ENCODE data around the gene TTYH1.

The TTYH1 gene

DNA sequence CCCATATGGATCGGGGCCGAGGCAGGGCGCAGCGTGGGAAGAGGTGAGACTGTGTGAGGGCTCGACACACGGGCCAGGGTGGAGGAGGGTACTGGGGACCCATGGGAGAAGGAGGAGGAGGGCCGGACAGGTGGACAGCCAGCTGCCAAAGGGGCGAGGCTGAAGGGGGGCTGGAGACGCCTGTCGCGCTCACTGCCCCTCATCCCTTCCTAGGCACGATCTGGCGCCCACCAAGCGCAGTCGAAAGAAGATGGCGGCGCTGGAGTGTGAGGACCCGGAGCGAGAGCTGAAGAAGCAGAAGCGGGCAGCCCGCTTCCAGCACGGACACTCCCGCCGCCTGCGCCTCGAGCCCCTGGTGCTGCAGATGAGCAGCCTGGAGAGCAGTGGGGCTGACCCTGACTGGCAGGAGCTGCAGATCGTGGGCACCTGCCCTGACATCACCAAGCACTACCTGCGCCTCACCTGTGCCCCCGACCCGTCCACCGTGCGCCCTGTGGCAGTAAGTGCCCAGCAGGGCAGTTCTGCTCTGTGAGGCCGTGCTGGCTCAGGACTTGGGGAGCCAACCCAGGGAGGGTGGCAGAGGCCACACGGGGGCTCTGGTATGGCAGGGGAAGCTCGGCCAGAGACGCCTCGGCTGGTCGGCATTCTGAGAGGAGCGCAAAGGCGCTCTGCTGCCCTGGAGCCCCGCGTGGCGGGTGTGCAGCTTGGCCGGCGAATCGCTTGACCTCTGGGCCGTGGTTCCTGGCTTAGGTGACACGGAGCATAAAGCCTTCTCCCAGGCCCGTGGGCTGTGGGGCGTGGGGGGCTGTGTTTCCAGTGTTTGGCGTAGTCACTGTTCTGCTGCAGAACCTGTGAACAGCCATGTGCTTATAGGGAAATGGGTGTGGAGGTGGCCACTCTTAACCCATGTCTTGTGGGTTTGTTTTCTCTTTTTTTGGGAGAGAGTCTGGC is 41.4 kb downstream of the TTYH1 start:
- TF ChIP-seq, protein P1, sequence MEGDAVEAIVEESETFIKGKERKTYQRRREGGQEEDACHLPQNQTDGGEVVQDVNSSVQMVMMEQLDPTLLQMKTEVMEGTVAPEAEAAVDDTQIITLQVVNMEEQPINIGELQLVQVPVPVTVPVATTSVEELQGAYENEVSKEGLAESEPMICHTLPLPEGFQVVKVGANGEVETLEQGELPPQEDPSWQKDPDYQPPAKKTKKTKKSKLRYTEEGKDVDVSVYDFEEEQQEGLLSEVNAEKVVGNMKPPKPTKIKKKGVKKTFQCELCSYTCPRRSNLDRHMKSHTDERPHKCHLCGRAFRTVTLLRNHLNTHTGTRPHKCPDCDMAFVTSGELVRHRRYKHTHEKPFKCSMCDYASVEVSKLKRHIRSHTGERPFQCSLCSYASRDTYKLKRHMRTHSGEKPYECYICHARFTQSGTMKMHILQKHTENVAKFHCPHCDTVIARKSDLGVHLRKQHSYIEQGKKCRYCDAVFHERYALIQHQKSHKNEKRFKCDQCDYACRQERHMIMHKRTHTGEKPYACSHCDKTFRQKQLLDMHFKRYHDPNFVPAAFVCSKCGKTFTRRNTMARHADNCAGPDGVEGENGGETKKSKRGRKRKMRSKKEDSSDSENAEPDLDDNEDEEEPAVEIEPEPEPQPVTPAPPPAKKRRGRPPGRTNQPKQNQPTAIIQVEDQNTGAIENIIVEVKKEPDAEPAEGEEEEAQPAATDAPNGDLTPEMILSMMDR (IDR thresholded peaks at IDR 0.05) = no peak

DNA sequence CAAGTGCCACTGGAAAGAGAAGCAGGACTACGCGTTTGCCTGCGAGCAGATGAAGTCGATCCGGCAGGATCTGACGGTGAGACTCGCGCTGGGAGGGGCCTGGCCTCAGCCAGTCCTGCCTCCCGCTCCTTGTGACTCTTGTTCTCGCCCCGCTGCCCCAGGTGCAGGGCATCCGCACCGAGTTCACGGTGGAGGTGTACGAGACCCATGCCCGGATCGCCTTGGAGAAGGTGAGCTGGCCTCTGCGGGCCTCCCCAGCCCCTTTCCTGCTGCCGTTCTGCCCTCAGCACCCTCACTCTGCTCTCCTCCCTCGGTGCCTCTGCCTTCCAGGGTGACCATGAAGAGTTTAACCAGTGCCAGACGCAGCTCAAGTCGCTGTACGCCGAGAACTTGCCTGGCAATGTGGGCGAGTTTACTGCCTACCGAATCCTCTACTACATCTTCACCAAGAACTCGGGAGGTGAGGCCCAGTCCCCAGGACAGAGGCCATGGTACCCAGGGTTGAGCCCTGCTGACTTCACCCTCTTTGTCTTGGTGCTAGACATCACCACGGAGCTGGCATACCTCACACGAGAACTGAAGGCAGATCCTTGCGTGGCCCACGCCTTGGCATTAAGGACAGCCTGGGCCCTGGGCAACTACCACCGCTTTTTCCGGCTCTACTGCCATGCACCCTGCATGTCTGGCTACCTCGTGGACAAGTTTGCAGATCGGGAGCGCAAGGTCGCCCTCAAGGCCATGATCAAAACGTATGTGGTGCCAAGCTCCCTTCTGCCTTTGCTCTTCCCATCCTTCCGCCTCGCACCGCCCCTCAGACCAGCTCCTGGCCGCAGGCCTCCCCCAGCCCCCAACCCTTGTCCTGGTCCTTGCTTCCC is 42.7 kb downstream of the TTYH1 start:
- TF ChIP-seq, protein P1 (IDR thresholded peaks at IDR 0.05) = no peak

DNA sequence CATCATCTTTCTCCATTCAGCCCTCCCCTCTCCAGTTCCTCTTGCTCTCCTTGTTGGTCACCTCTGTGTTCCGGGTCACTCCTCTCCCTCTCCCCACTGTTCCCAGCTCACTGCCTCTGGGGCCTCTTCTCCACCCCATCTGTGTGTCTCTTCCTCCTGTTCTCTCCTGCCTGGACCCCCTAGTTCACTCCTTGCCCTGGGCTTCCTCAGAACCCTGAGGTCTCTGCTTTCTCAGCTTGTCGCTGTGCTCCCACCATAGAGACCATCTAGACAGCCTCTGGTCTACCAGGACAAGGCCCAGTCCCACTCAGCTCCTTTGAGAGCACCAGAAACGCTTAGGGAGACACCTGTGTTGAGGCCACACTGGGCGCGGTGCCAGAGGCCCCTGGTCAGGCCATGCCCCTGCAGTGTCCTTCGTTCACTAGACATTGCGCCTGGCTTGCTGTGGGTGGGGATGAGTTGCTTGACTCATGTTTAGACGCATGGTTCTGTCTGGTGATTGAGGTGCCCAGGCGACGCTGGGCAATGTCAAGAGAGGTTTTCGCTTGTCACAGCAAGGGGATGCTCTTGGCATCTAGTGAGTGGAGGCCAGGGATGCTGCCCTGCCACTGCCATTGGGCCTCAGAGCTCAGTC is 43.5 kb downstream of the TTYH1 start:
- TF ChIP-seq, protein P1 (IDR thresholded peaks at IDR 0.05) = no peak

DNA sequence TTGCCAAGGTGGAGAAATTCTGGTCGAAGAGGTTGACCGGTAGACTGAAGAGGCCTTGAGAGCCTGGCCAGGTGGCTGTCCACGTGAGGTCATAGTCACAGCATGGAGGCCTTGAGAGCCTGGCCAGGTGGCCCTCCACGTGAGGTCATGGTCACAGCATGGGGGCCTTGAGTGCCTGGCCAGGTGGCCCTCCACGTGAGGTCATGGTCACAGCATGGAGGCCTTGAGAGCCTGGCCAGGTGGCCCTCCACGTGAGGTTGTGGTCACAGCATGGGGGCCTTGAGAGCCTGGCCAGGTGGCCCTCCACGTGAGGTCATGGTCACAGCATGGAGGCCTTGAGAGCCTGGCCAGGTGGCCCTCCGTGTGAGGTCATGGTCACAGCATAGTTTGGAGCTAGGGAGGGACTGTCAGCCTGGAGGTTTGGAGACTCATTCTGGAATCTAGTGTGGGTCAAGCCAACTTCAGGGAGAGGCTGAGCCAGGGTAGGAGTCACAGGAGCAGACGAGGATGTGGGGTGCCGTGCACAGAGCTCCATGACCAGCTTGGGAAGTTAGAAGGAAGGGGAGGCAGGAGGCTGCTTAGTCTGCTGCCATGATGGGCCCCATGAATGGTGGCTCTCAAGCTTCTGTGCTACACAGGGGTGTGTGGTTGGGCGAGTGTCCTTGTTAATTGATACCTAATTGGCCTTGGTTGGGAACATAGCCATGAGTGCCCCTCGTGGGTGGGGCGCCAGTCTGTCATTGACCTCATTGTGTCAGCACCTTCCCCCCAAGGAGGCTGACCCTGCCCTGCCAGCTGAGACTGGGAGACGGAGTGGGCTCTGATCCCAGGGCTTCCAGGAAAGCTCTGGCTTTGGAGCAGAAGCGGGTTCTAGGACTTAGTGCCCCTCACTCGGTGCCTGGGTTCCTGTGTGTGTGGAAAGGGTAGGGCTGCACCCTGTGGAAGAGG is 44.3 kb downstream of the TTYH1 start:
- TF ChIP-seq, protein P1 (IDR thresholded peaks at IDR 0.05) = no peak

DNA sequence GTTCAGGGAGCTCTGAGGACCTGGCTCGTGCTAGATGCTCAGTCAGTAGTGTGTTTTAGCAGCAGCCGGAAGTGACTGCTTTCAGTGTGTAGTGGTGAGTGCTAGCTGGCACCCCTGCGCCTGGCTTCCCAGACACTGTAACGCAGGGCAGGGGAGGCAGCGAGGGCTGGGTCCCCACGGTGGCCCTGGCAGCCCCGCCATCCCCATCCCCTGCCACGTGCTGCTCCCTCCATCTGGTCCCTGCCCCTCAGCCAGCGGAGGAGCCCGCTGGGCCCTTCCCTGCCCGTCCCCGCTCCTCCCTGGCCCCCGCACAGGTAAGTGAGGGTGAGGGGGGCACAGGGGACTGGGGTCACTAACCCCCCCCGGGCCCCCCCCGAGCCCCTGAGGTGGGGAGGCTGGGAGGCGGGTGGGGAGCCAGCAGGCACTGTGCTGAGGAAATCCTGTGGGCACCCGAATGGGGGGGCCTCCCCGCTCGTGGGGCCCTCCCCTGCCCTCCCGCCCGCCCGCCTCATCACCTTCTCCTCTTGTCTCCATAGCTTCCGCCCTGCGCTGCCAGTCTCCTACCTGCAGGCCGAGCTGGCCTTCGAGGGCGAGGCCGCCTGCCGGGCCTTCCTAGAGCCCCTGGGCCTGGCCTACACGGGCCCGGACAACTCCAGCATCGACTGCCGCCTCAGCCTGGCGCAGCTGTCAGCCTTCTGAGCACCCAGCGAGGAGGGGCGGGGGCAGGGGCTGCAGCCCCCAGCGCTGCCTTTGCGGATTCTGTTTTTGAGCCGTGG is 45.2 kb downstream of the TTYH1 start:
- TF ChIP-seq, protein P1 (IDR thresholded peaks at IDR 0.05) = no peak

DNA sequence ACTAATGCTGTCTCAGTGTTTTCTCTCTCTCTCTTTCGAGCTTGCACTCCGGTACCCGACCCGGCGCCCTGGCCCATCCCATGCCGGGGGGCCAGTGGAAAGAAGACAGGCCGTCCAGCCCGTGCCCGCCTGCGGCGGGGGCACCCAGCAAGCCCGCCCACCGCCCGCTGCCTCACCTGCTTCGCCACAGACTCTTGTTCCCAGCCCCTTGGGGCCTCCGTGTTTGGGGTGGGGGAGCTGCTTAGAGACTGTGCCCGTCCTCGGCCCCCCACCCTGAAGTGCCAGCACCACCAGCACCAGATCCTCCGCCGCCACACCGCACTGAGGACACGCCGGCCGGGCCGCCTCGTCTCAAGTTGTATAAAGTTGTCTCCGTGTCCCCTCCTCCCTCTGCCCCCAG is 45.9 kb downstream of the TTYH1 start:
- TF ChIP-seq, protein P1 (IDR thresholded peaks at IDR 0.05) = no peak

Measured in LNCAP (cell line).